ENCODE measurements around the gene THEMIS. TPM values are rescaled to one million over a fixed set of nuclear protein-coding genes. Genes with fewer than 3 reads are reported as not detected.

Gene THEMIS
- total and polyA plus RNA-seq, 2 experiments from 2014 or later: not detected

GRCh38 chr6:127904160-127904559 is 3.3 kb upstream of the THEMIS start:
- Histone ChIP-seq H3K4me2 (no peak overlapping the region), H3K36me3 (replicated peaks; ENCODE audit: insufficient read depth, low read depth) (no peaks in the 10 kb centered on the region), H3K4me1 (ENCODE audit: insufficient read depth) (no peaks in the 10 kb centered on the region), H3K27ac (no peak overlapping the region), H4K20me1 (ENCODE audit: insufficient read depth, poor library complexity, severe bottlenecking) (no peaks in the 10 kb centered on the region), H3K27me3 (no peaks in the 10 kb centered on the region), H3K9me3 (ENCODE audit: low read depth) (no peaks in the 10 kb centered on the region), H3K79me2 (no peaks in the 10 kb centered on the region), H2AFZ (no peak overlapping the region), H3K9me2 (replicated peaks; ENCODE audit: insufficient read depth) (no peaks in the 10 kb centered on the region), H3K4me3 (no peak overlapping the region)
- no peak for DNase-seq (ENCODE audit: low spot score)
- TF ChIP-seq EZH2 (IDR thresholded peaks at IDR 0.05; ENCODE audit: borderline replicate concordance) (no peak), CTCF (IDR thresholded peaks at IDR 0.05; ENCODE audit: poor library complexity) (no peak), EZH2phosphoT487 (IDR thresholded peaks at IDR 0.05; ENCODE audit: low read depth, severe bottlenecking, unreplicated experiment) (no peak)

DNA sequence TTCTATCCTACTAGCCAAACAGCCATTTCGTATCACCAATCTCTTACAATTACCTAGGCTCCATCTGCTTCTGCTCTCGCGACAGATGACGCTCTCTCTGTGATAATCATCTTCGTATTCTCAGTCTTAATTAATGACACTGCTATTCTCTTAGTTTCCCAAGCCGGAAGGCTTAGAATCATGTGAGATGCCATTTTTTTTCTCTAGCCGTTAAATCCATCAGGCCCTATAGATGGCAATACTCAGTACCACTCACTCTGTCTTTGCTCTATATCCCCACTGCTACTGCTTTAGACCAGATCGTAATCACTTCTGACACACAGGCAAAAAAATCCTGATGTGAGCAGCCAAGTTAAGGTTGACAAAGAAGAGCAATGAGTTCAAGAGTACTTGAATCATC is 2.1 kb upstream of the THEMIS start:
- H3K79me2 ChIP-seq: no peaks in the 10 kb centered on the region
- no peak for TF ChIP-seq CTCF (IDR thresholded peaks at IDR 0.05; ENCODE audit: poor library complexity)
- TF ChIP-seq EZH2 (IDR thresholded peaks at IDR 0.05; ENCODE audit: borderline replicate concordance): no peak
- TF ChIP-seq EZH2phosphoT487 (IDR thresholded peaks at IDR 0.05; ENCODE audit: low read depth, severe bottlenecking, unreplicated experiment): no peak
- H4K20me1 ChIP-seq (ENCODE audit: insufficient read depth, poor library complexity, severe bottlenecking): no peaks in the 10 kb centered on the region
- 91% methylated on average over 8 of the region's 8 CpGs for WGBS (ENCODE audit: low lambda C conversion rate, missing lambda C conversion rate)
- H3K27me3 ChIP-seq: no peaks in the 10 kb centered on the region
- H3K4me1 ChIP-seq (ENCODE audit: insufficient read depth): no peaks in the 10 kb centered on the region
- H3K4me3 ChIP-seq: no peak overlapping the region
- no peak for DNase-seq (ENCODE audit: low spot score)
- H3K27ac ChIP-seq: no peak overlapping the region
- no peaks in the 10 kb centered on the region for H3K9me3 ChIP-seq (ENCODE audit: low read depth)
- H3K4me2 ChIP-seq: no peak overlapping the region
- no peak overlapping the region for H2AFZ ChIP-seq
- H3K9me2 ChIP-seq (replicated peaks; ENCODE audit: insufficient read depth): no peaks in the 10 kb centered on the region
- H3K36me3 ChIP-seq (replicated peaks; ENCODE audit: insufficient read depth, low read depth): no peaks in the 10 kb centered on the region

GRCh38 chr6:127897484-127897883 is 3.4 kb downstream of the THEMIS start:
- Histone ChIP-seq H3K4me2 (no peak overlapping the region), H3K4me3 (no peak overlapping the region), H2AFZ (no peak overlapping the region), H3K9me3 (ENCODE audit: low read depth) (no peaks in the 10 kb centered on the region), H4K20me1 (ENCODE audit: insufficient read depth, poor library complexity, severe bottlenecking) (no peaks in the 10 kb centered on the region), H3K36me3 (replicated peaks; ENCODE audit: insufficient read depth, low read depth) (no peaks in the 10 kb centered on the region), H3K79me2 (no peaks in the 10 kb centered on the region), H3K4me1 (ENCODE audit: insufficient read depth) (no peaks in the 10 kb centered on the region), H3K9me2 (replicated peaks; ENCODE audit: insufficient read depth) (no peaks in the 10 kb centered on the region), H3K27me3 (no peaks in the 10 kb centered on the region), H3K27ac (no peak overlapping the region)
- TF ChIP-seq EZH2 (IDR thresholded peaks at IDR 0.05; ENCODE audit: borderline replicate concordance) (no peak), CTCF (IDR thresholded peaks at IDR 0.05; ENCODE audit: poor library complexity) (no peak), EZH2phosphoT487 (IDR thresholded peaks at IDR 0.05; ENCODE audit: low read depth, severe bottlenecking, unreplicated experiment) (no peak)
- no peak for DNase-seq (ENCODE audit: low spot score)
- 86% methylated on average over 2 of the region's 2 CpGs for WGBS (ENCODE audit: low lambda C conversion rate, missing lambda C conversion rate)

- TF ChIP-seq CTCF (IDR thresholded peaks at IDR 0.05; ENCODE audit: poor library complexity): no peak
- no peak for TF ChIP-seq EZH2phosphoT487 (IDR thresholded peaks at IDR 0.05; ENCODE audit: low read depth, severe bottlenecking, unreplicated experiment)
- no peak for TF ChIP-seq EZH2 (IDR thresholded peaks at IDR 0.05; ENCODE audit: borderline replicate concordance)
- no peak for DNase-seq (ENCODE audit: low spot score)
- H2AFZ ChIP-seq: no peak overlapping the region
- no peaks in the 10 kb centered on the region for H3K79me2 ChIP-seq
- WGBS (ENCODE audit: low lambda C conversion rate, missing lambda C conversion rate): 82% methylated on average over 1 of the region's 1 CpG
- H3K9me2 ChIP-seq (replicated peaks; ENCODE audit: insufficient read depth): no peaks in the 10 kb centered on the region
- H3K9me3 ChIP-seq (ENCODE audit: low read depth): no peaks in the 10 kb centered on the region
- H3K4me2 ChIP-seq: no peak overlapping the region
- H3K4me3 ChIP-seq: no peak overlapping the region
- H3K27ac ChIP-seq: no peak overlapping the region
- no peaks in the 10 kb centered on the region for H3K36me3 ChIP-seq (replicated peaks; ENCODE audit: insufficient read depth, low read depth)
- H4K20me1 ChIP-seq (ENCODE audit: insufficient read depth, poor library complexity, severe bottlenecking): no peaks in the 10 kb centered on the region
- no peaks in the 10 kb centered on the region for H3K4me1 ChIP-seq (ENCODE audit: insufficient read depth)
- H3K27me3 ChIP-seq: no peaks in the 10 kb centered on the region
These were observed 6.8 kb downstream of the THEMIS start for GRCh38 chr6:127894051-127894450.

All from hepatocyte (in vitro differentiated cells).